SK-N-SH treated with all-trans-retinoic acid at 6 μM for 48 hours (cell line): Measurements from ENCODE around the gene DPYSL5.

Source experiments
- CSDC2 ChIP-seq: fragments of 250-450 bp; sonication (Bioruptor Pico); IDR thresholded peaks from 2 replicates; pipeline ENCODE4 v1.5.0; 2020; ENCODE audit warnings: mild to moderate bottlenecking, moderate library complexity
- OSR1 ChIP-seq: fragments of 250-450 bp; sonication (Bioruptor Pico); IDR thresholded peaks from 2 replicates; pipeline ENCODE4 v1.8.0; 2022; ENCODE audit warnings: moderate library complexity, mild to moderate bottlenecking, inconsistent platforms
- RARB ChIP-seq: fragments of 250-450 bp; sonication (Bioruptor Pico); IDR thresholded peaks from 2 replicates; pipeline ENCODE4 v1.8.0; 2021; ENCODE audit warnings: mild to moderate bottlenecking, moderate library complexity
- TSHZ2 ChIP-seq: fragments of 250-450 bp; sonication (Bioruptor Pico); IDR thresholded peaks from 2 replicates; pipeline ENCODE4 v1.5.0; 2020; ENCODE audit warnings: mild to moderate bottlenecking, moderate library complexity

- TF ChIP-seq OSR1 (CRISPR knock-in tag): no peak
- no peak for TF ChIP-seq RARB (CRISPR knock-in tag)
- no peak for TF ChIP-seq CSDC2
- TF ChIP-seq TSHZ2: no peak
Observed at GRCh38 chr2:26886736-26887135, 38.8 kb downstream of the DPYSL5 start.
